Measurements from ENCODE around the gene NOPCHAP1. TPM values are rescaled to one million over a fixed set of nuclear protein-coding genes. Genes with fewer than 3 reads are reported as not detected.

Gene NOPCHAP1
- total RNA-seq, 4 donors from 2014 or later: 4.7 to 9.9 (median 6.6) TPM

Other genes with a start within 250 kb of the NOPCHAP1 start
- gene SLC41A2, start 28.0 kb upstream of the NOPCHAP1 start, total RNA-seq: 10 to 100 TPM in 1 of 4 donors, 1 to 10 TPM in 3; 1.8 to 14.6 (median 6.6) TPM
- gene ALDH1L2, start 98.1 kb downstream of the NOPCHAP1 start, total RNA-seq: 1 to 10 TPM; 1.3 to 7.6 (median 3.9) TPM
- 10 to 100 TPM; 24.9 to 66.5 (median 30.4) TPM for gene WASHC4, start 121.4 kb downstream of the NOPCHAP1 start, total RNA-seq
- 100 to 1,000 TPM in 3 of 4 donors, 10 to 100 TPM in 1; 95.2 to 172 (median 110) TPM for gene APPL2, start 249.9 kb downstream of the NOPCHAP1 start, total RNA-seq

Measured in suprapubic skin (tissue), 4 donors.